Measurements from ENCODE around the gene PHIP. TPM values are rescaled to one million over a fixed set of nuclear protein-coding genes. Genes with fewer than 3 reads are reported as not detected.

PHIP gene
- total and polyA plus RNA-seq, 2 of the 8 experiments (the other 6 are each of a cell fraction or from before 2014, with no cell fraction given), result 7.3 to 56.2 TPM

- Histone ChIP-seq H3K27me3 (replicated peaks in 1 of 4; ENCODE audit: control insufficient read depth in 3 of 4, extremely low read depth in 1 of 4, insufficient read depth in 3 of 4, low read length in 3 of 4) (no peaks in the 10 kb centered on the region), H2AK5ac (ENCODE audit: low read depth, low read length) (no peak overlapping the region), H3K4me3 (ENCODE audit: extremely low read depth in 1 of 4, insufficient read depth in 2 of 4, low read depth in 3 of 4, low read length in 4 of 4) (no peak overlapping the region), H3K79me2 (ENCODE audit: control insufficient read depth in 1 of 2, insufficient read depth in 2 of 2, low read length in 2 of 2) (no peaks in the 10 kb centered on the region), H2BK120ac (replicated peaks; ENCODE audit: low read depth, low read length) (no peak overlapping the region), H3K14ac (ENCODE audit: insufficient read length) (no peak overlapping the region), H4K91ac (replicated peaks; ENCODE audit: insufficient read length, low read length) (no peak overlapping the region), H3K4me2 (ENCODE audit: insufficient read depth in 1 of 2, low read depth in 2 of 2, low read length in 2 of 2) (no peak overlapping the region), H4K20me1 (replicated peaks in 1 of 2; ENCODE audit: control insufficient read depth in 1 of 2, insufficient read depth in 2 of 2, low read length in 2 of 2) (no peaks in the 10 kb centered on the region), H3K23ac (ENCODE audit: insufficient read length) (no peak overlapping the region), H3K4me1 (replicated peaks in 1 of 4; ENCODE audit: control insufficient read depth in 3 of 4, insufficient read depth in 4 of 4, low read length in 3 of 4) (no peaks in the 10 kb centered on the region), H4K5ac (ENCODE audit: insufficient read length, low read depth, low read length) (no peak overlapping the region), H2AFZ (ENCODE audit: low read length) (no peak overlapping the region), H3K9ac (replicated peaks in 1 of 4; ENCODE audit: extremely low read depth in 1 of 4, low read depth in 3 of 4, low read length in 3 of 4) (no peak overlapping the region), H4K8ac (ENCODE audit: extremely low read depth, insufficient read depth, low read length) (no peak overlapping the region), H2BK20ac (ENCODE audit: low read length) (no peak overlapping the region), H3K36me3 (ENCODE audit: control insufficient read depth in 2 of 4, insufficient read depth in 4 of 4, low read length in 3 of 4) (peaks cover under 1 to 52% (median 4%) of the 10 kb centered on the region in 4 experiments; a peak in 3 of 8 replicates), H3K56ac (replicated peaks; ENCODE audit: insufficient read length, low read depth, low read length) (no peak overlapping the region), H3K23me2 (ENCODE audit: low read depth, low read length) (no peaks in the 10 kb centered on the region), H2BK15ac (ENCODE audit: low read length) (no peak overlapping the region), H3K4ac (replicated peaks; ENCODE audit: insufficient read length, low read depth, low read length) (no peak overlapping the region), H2BK12ac (ENCODE audit: low read depth, low read length) (no peak overlapping the region), H3K9me3 (ENCODE audit: insufficient read depth in 2 of 2, low read depth in 1 of 2, low read length in 1 of 2) (no peaks in the 10 kb centered on the region), H3K18ac (ENCODE audit: extremely low read depth, low read length) (no peak overlapping the region), H3K27ac (ENCODE audit: low read depth, low read length) (no peak overlapping the region), H3K79me1 (ENCODE audit: low read depth, low read length) (no peaks in the 10 kb centered on the region), H2BK5ac (ENCODE audit: low read depth, low read length) (no peak overlapping the region)
- WGBS, 2 experiments (ENCODE audit: extremely low coverage in 1 of 2, insufficient coverage in 1 of 2, insufficient read length in 1 of 2, insufficient replicate concordance in 2 of 2, low coverage in 1 of 2, low lambda C conversion rate in 2 of 2, missing lambda C conversion rate in 1 of 2), result 100% methylated on average over 1 of the region's 1 CpG; no CpG with 5 or more reads in 1 of the 2 experiments
- FAIRE-seq (no peak), DNase-seq (ENCODE audit: low read depth in 1 of 2, low spot score in 2 of 2) (no peak)
- ChIA-PET CTCF (ENCODE audit: partially characterized antibody) (interaction anchor here (1.0 kb wide), 1 partner anchor 662 kb away, joined by 3 read pairs; no protein-coding TSS in a partner anchor), POLR2A (ENCODE audit: partially characterized antibody) (interaction anchor here (0.6 kb wide), 1 partner anchor 580 kb away, joined by 5 read pairs; no protein-coding TSS in a partner anchor)
- TF ChIP-seq SRF (IDR thresholded peaks at IDR 0.05; ENCODE audit: low read depth, low read length) (no peak), CBX8 (IDR thresholded peaks at IDR 0.05; ENCODE audit: borderline replicate concordance, low read depth, low read length) (no peak), BACH1 (IDR thresholded peaks at IDR 0.05; ENCODE audit: low read length) (no peak), TAF1 (IDR thresholded peaks at IDR 0.05; ENCODE audit: low read depth, low read length) (no peak), RXRA (IDR thresholded peaks at IDR 0.05; ENCODE audit: insufficient read depth, low read depth, low read length) (no peak), YY1 (IDR thresholded peaks at IDR 0.05; ENCODE audit: low read depth, low read length) (no peak), MAFK (IDR thresholded peaks at IDR 0.05; ENCODE audit: low read depth, low read length) (no peak), CEBPB (IDR thresholded peaks at IDR 0.05; ENCODE audit: low read depth, low read length) (no peak), SP4 (IDR thresholded peaks at IDR 0.05; ENCODE audit: low read length) (no peak)
Measured at GRCh38 chr6:79009819-79010218, 68.2 kb downstream of the PHIP start.

Data from H1 (cell line).